Testis (tissue), 3 donors: ENCODE data around the gene AHR. TPM values are rescaled to one million over a fixed set of nuclear protein-coding genes. Genes with fewer than 3 reads are reported as not detected.

Experiments used
- DNase-seq: peaks from one replicate; pipeline ENCODE4 v3.0.0-alpha.2; 2019
- H3K27ac ChIP-seq, 2 donors: fragments of 200-600 bp; sonication (generic); one replicate each; pipeline ENCODE4 v1.5.1; 2019
- H3K27me3 ChIP-seq: fragments of 200-600 bp; sonication (generic); one replicate; pipeline ENCODE4 v1.5.1; 2019
- H3K36me3 ChIP-seq: fragments of 200-600 bp; sonication (generic); one replicate; pipeline ENCODE4 v1.5.1; 2017; ENCODE audit warnings: low read depth; ENCODE audit errors: missing control alignments
- H3K4me1 ChIP-seq: fragments of 200-600 bp; sonication (generic); one replicate; pipeline ENCODE4 v1.5.1; 2019
- H3K4me3 ChIP-seq, 2 donors: fragments of 200-600 bp; sonication (generic); one replicate each; pipeline ENCODE4 v1.5.1; 2017 to 2019
- H3K9me3 ChIP-seq: fragments of 200-600 bp; sonication (generic); one replicate; pipeline ENCODE4 v1.5.1; 2017
- CTCF ChIP-seq, 3 experiments: fragments of 450-650 bp in 2 of 3; fragments of 200-600 bp in 1 of 3; sonication (generic) in 1 of 3; IDR thresholded peaks; one replicate each; pipeline ENCODE4 v1.5.1; 2016 to 2019; ENCODE audit warnings: antibody characterized with exemption in 3 of 3, mild to moderate bottlenecking in 2 of 3, moderate library complexity in 1 of 3
- POLR2A ChIP-seq: fragments of 450-650 bp; IDR thresholded peaks from one replicate; pipeline ENCODE4 v1.6.1; 2017; ENCODE audit warnings: antibody characterized with exemption, mild to moderate bottlenecking, moderate library complexity
- WGBS, 2 donors: methylation state at CpG; one replicate each; pipeline ENCODE4 v1.1.5; 2018; 5-methylcytosine and 5-hydroxymethylcytosine counted together
- intact Hi-C: fragments of 100-400 bp; cut with DNase I; formaldehyde crosslinking; loops from one replicate; pipeline ENCODE4 v1.15.1; 2023; ENCODE audit warnings: low total_unique reads
- polyA plus RNA-seq: library from polyadenylated mRNA; stranded (reverse); fragments of 350-450 nt; fragmentation: Illumina TruSeq; extraction: RNeasy Lipid Tissue Mini Kit (QIAGEN cat#74804); gene quantifications from one replicate; pipeline ENCODE4 v1.2.3, GENCODE V29; 2014; ENCODE audit warnings: low read depth, low replicate concordance; ENCODE audit not compliant: insufficient read depth
- total RNA-seq, 2 donors: library from RNA; depleted of rRNA; stranded (reverse); fragments of >200 nt; gene quantifications; one replicate each; pipeline ENCODE4 v1.2.3, GENCODE V29; 2016

The AHR gene
- total and polyA plus RNA-seq, 3 donors from 2014 or later: 12.3 to 48.9 (median 28.4) TPM

GRCh38 chr7:17362439-17363105 lies 64.1 kb downstream of the AHR start:
- TF ChIP-seq POLR2A: no peak
- TF ChIP-seq CTCF (IDR thresholded peaks at IDR 0.05): no peak
- no peaks in the 10 kb centered on the region for H3K36me3 ChIP-seq
- H3K27me3 ChIP-seq: no peaks in the 10 kb centered on the region
- DNase-seq: peak; percentile 79
- no peak overlapping the region for H3K27ac ChIP-seq
- 71 to 72% methylated on average over 23 of the region's 23 CpGs for WGBS, 2 donors
- intact Hi-C loops: no loop called here
- peak overlapping the region; percentile 36 to 39 for H3K4me3 ChIP-seq
- H3K9me3 ChIP-seq: no peaks in the 10 kb centered on the region
- H3K4me1 ChIP-seq: no peaks in the 10 kb centered on the region

- Histone ChIP-seq H3K4me3 (no peak overlapping the region), H3K27ac (no peak overlapping the region), H3K9me3 (no peaks in the 10 kb centered on the region), H3K36me3 (no peaks in the 10 kb centered on the region), H3K4me1 (no peaks in the 10 kb centered on the region), H3K27me3 (no peaks in the 10 kb centered on the region)
- intact Hi-C loops: no loop called here
- no peak for DNase-seq
- TF ChIP-seq CTCF (IDR thresholded peaks at IDR 0.05) (no peak), POLR2A (no peak)
- WGBS, 2 donors: 67 to 75% methylated on average over 2 of the region's 2 CpGs
These were observed 66.2 kb downstream of the AHR start for GRCh38 chr7:17364671-17365070.

- Histone ChIP-seq H3K27ac (no peak overlapping the region), H3K4me3 (no peak overlapping the region), H3K9me3 (no peaks in the 10 kb centered on the region), H3K36me3 (no peaks in the 10 kb centered on the region), H3K4me1 (no peaks in the 10 kb centered on the region), H3K27me3 (no peaks in the 10 kb centered on the region)
- intact Hi-C loops: no loop called here
- DNase-seq: no peak
- WGBS, 2 donors: 96 to 100% methylated on average over 1 of the region's 1 CpG
- TF ChIP-seq CTCF (IDR thresholded peaks at IDR 0.05): no peak
- TF ChIP-seq POLR2A: no peak
These were observed 67.3 kb downstream of the AHR start for GRCh38 chr7:17365775-17366174.

- Histone ChIP-seq H3K36me3 (no peaks in the 10 kb centered on the region), H3K9me3 (no peaks in the 10 kb centered on the region), H3K4me1 (no peaks in the 10 kb centered on the region), H3K27me3 (no peaks in the 10 kb centered on the region), H3K4me3 (no peak overlapping the region), H3K27ac (no peak overlapping the region)
- DNase-seq: no peak
- 68 to 74% methylated on average over 2 of the region's 2 CpGs for whole genome bisulfite sequencing, 2 donors
- intact Hi-C loops: no loop called here
- TF ChIP-seq POLR2A: no peak
- no peak for TF ChIP-seq CTCF (IDR thresholded peaks at IDR 0.05)
These were observed 69.0 kb downstream of the AHR start for GRCh38 chr7:17367502-17367901.
